Immature natural killer cell (primary cell): Measurements from ENCODE around the gene LRRC36. TPM values are rescaled to one million over a fixed set of nuclear protein-coding genes. Genes with fewer than 3 reads are reported as not detected.
A peak's percentile ranks its signal among the peaks of the same experiment; 100 is the strongest.
"Not testable (repeated sequence)": the region's sequence is repeated elsewhere in the genome, so short reads cannot be mapped to it uniquely, and the experiment has no call there.

ENCODE experiments used
- DNase-seq, 3 donors: peaks; one replicate each; pipeline ENCODE4 v3.0.0; 2022; ENCODE audit warnings: mixed read lengths in 1 of 3
- H3K27ac Mint-ChIP-seq, 6 donors: one replicate each; pipeline ENCODE4 v1.8.0; 2020; ENCODE audit warnings: mixed read lengths in 6 of 6, mild to moderate bottlenecking in 5 of 6, inconsistent platforms in 4 of 6, moderate library complexity in 3 of 6
- H3K27me3 Mint-ChIP-seq, 3 donors: one replicate each; pipeline ENCODE4 v1.8.0; 2020 to 2021; ENCODE audit warnings: low read depth in 3 of 3, mild to moderate bottlenecking in 3 of 3, mixed read lengths in 3 of 3, moderate library complexity in 3 of 3, inconsistent platforms in 1 of 3
- H3K36me3 Mint-ChIP-seq, 3 donors: one replicate each; pipeline ENCODE4 v1.8.0; 2020; ENCODE audit warnings: mixed read lengths in 3 of 3, inconsistent platforms in 2 of 3, mild to moderate bottlenecking in 2 of 3
- H3K4me1 Mint-ChIP-seq, 2 donors: one replicate each; pipeline ENCODE4 v1.8.0; 2020; ENCODE audit warnings: inconsistent platforms in 2 of 2, mild to moderate bottlenecking in 2 of 2, mixed read lengths in 2 of 2, moderate library complexity in 1 of 2
- H3K4me3 Mint-ChIP-seq, 5 donors: one replicate each; pipeline ENCODE4 v1.8.0; 2020; ENCODE audit warnings: mild to moderate bottlenecking in 5 of 5, mixed read lengths in 5 of 5, inconsistent platforms in 3 of 5, moderate library complexity in 3 of 5
- H3K9me3 Mint-ChIP-seq, 6 donors: one replicate each; pipeline ENCODE4 v1.8.0; 2020; ENCODE audit warnings: mild to moderate bottlenecking in 6 of 6, mixed read lengths in 6 of 6, inconsistent platforms in 4 of 6, moderate library complexity in 3 of 6
- polyA plus RNA-seq, 3 donors: library from polyadenylated mRNA; unstranded; fragments of 300-500 nt; fragmentation: Illumina TruSeq; gene quantifications; one replicate each; pipeline ENCODE4 v1.2.3, GENCODE V29; 2021

Gene LRRC36
- polyA plus RNA-seq, 3 donors from 2014 or later, result not detected

GRCh38 chr16:67342616-67343015 lies 16.0 kb downstream of the LRRC36 start:
- Mint-ChIP-seq H3K4me3 (no peak overlapping the region), H3K27ac (peak overlapping the region in 1 of 6 donors; percentile 7), H3K9me3 (no peaks in the 10 kb centered on the region), H3K27me3 (peaks cover 0 to 5% (median 0%) of the 10 kb centered on the region in 3 donors), H3K36me3 (no peaks in the 10 kb centered on the region), H3K4me1 (no peaks in the 10 kb centered on the region)
- no peak for DNase-seq

GRCh38 chr16:67345401-67345800 lies 18.8 kb downstream of the LRRC36 start:
- Mint-ChIP-seq H3K4me1 (no peaks in the 10 kb centered on the region), H3K36me3 (no peaks in the 10 kb centered on the region), H3K27me3 (no peaks in the 10 kb centered on the region), H3K4me3 (peak overlapping the region in 1 of 5 donors; percentile 40), H3K9me3 (no peaks in the 10 kb centered on the region), H3K27ac (no peak overlapping the region)
- DNase-seq, result no peak

- Mint-ChIP-seq H3K4me3 (no peak overlapping the region), H3K27ac (no peak overlapping the region), H3K27me3 (no peaks in the 10 kb centered on the region), H3K4me1 (no peaks in the 10 kb centered on the region), H3K36me3 (no peaks in the 10 kb centered on the region), H3K9me3 (no peaks in the 10 kb centered on the region)
- DNase-seq, result no peak
These were observed 19.7 kb downstream of the LRRC36 start for GRCh38 chr16:67346341-67346740.

GRCh38 chr16:67349172-67349571 lies 22.6 kb downstream of the LRRC36 start:
- no peaks in the 10 kb centered on the region for H3K9me3 Mint-ChIP-seq
- DNase-seq, result peak in 2 of 3 donors; percentile 7 to 8
- no peaks in the 10 kb centered on the region for H3K27me3 Mint-ChIP-seq
- no peak overlapping the region for H3K4me3 Mint-ChIP-seq
- H3K27ac Mint-ChIP-seq, result no peak overlapping the region
- no peaks in the 10 kb centered on the region for H3K4me1 Mint-ChIP-seq
- H3K36me3 Mint-ChIP-seq, result no peaks in the 10 kb centered on the region

DNA sequence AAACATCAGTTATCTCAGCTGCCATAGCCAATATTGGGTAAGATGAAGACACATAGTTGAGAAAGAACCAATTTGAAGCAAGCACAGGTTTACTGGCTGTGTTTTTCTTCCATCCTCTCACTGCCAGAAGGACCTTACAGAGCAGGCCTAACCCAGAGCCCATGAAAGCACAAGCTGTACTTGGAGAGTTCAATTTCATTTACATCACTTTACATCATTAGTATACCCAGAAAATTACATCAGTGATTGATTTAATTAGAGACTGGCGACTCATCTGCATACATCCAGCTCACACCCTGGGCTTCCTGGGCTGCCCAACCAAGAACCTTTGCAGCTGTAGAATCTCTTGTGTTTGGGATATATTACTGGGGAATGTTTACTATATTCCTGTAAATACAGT lies 23.7 kb downstream of the LRRC36 start:
- Mint-ChIP-seq H3K36me3 (no peaks in the 10 kb centered on the region), H3K4me3 (no peak overlapping the region), H3K9me3 (no peaks in the 10 kb centered on the region), H3K27ac (no peak overlapping the region), H3K27me3 (no peaks in the 10 kb centered on the region), H3K4me1 (no peaks in the 10 kb centered on the region)
- no peak for DNase-seq

DNA sequence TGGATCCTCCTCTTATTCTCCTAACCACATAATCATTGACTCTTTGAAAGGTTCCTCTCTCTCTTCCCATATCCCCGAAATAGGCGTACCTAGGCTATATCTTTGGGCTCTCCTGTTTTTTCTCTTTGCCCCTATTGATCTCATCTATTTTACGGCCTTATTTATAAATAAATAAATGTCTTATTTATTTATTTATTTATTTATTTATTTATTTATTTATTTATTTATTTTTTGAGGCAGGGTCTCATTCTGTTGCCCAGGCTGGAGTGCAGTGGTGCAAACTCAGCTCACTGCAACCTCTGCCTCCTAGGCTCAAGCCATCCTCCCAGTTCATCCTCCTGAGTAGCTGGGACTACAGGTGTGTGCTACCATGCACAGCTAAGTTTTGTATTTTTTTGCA lies 25.8 kb downstream of the LRRC36 start:
- not testable (repeated sequence) for H3K9me3 Mint-ChIP-seq, H3K36me3 Mint-ChIP-seq, H3K4me3 Mint-ChIP-seq, DNase-seq, H3K27ac Mint-ChIP-seq, H3K27me3 Mint-ChIP-seq, H3K4me1 Mint-ChIP-seq

DNA sequence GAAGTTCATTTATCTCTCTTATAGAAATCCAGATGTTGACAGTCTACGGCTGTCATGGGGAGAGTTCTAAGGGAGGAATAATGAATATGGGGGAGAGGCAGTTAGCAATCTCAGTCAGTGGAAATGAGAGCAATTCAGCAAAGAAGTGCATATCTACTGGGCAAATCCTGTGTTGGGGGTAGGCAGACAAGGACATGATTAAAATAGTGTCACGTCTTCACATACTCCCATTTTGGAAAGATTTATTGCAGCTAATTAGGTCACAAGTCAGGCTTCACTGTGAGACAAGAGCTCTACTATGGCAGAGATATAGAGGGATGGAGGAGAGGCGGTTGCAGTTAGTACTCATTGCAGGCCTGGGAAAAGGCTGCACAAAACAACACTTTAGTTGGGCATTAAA lies 29.8 kb downstream of the LRRC36 start:
- H3K27ac Mint-ChIP-seq, result no peak overlapping the region
- H3K9me3 Mint-ChIP-seq, result no peaks in the 10 kb centered on the region
- no peaks in the 10 kb centered on the region for H3K36me3 Mint-ChIP-seq
- DNase-seq, result no peak
- no peaks in the 10 kb centered on the region for H3K4me1 Mint-ChIP-seq
- H3K27me3 Mint-ChIP-seq, result peaks cover 0 to 4% (median 0%) of the 10 kb centered on the region in 3 donors
- no peak overlapping the region for H3K4me3 Mint-ChIP-seq

- no peak for DNase-seq
These were observed 30.9 kb downstream of the LRRC36 start for GRCh38 chr16:67357561-67357960.

DNA sequence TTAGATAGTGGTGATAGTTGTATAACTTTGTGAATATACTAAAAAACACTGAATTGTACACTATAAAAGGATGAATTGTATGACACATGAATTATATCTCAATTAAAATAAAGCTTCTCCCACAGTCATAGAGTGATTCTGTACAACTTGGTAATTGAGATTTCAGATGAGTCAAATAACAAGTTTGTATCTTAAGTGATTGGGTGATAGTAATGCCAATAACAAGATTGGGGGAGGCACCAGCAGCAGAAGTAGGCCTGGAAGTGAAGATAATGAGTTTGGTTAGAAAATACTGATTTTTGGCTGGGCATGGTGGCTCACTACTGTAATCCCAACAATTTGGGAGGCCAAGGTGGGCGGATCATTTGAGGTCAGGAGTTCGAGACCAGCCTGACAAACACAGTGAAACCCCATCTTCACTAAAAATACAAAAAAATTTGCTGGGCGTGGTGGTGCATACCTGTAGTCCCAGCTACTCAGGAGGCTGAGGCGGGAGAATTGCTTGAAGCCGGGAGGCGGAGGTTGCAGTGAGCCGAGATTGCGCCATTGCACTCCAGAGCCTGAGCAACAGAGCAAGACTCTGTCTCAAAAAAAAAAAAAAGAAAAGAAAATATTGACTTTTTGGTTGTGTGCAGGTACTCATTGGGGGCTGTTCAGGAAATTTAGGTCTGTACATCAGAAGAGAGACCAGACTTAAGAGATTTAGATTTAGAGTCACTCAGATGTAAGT lies 33.1 kb downstream of the LRRC36 start:
- DNase-seq, H3K36me3 Mint-ChIP-seq, H3K27ac Mint-ChIP-seq, H3K4me3 Mint-ChIP-seq, H3K4me1 Mint-ChIP-seq, H3K9me3 Mint-ChIP-seq, H3K27me3 Mint-ChIP-seq: not testable (repeated sequence)

More at GRCh38 chr16:67357561-67357960, 30.9 kb downstream of the LRRC36 start:
- Mint-ChIP-seq H3K27me3 (peaks cover 0 to 4% (median 0%) of the 10 kb centered on the region in 3 donors), H3K4me1 (no peaks in the 10 kb centered on the region), H3K9me3 (no peaks in the 10 kb centered on the region), H3K27ac (no peak overlapping the region), H3K4me3 (no peak overlapping the region), H3K36me3 (no peaks in the 10 kb centered on the region)

GRCh38 chr16:67361038-67361437 lies 34.4 kb downstream of the LRRC36 start:
- H3K4me3 Mint-ChIP-seq, result no peak overlapping the region
- peaks cover 4 to 6% of the 10 kb centered on the region in 2 donors for H3K4me1 Mint-ChIP-seq
- no peaks in the 10 kb centered on the region for H3K36me3 Mint-ChIP-seq
- no peak for DNase-seq
- H3K27ac Mint-ChIP-seq, result no peak overlapping the region
- peaks cover 0 to 2% (median 0%) of the 10 kb centered on the region in 3 donors for H3K27me3 Mint-ChIP-seq
- no peaks in the 10 kb centered on the region for H3K9me3 Mint-ChIP-seq

DNA sequence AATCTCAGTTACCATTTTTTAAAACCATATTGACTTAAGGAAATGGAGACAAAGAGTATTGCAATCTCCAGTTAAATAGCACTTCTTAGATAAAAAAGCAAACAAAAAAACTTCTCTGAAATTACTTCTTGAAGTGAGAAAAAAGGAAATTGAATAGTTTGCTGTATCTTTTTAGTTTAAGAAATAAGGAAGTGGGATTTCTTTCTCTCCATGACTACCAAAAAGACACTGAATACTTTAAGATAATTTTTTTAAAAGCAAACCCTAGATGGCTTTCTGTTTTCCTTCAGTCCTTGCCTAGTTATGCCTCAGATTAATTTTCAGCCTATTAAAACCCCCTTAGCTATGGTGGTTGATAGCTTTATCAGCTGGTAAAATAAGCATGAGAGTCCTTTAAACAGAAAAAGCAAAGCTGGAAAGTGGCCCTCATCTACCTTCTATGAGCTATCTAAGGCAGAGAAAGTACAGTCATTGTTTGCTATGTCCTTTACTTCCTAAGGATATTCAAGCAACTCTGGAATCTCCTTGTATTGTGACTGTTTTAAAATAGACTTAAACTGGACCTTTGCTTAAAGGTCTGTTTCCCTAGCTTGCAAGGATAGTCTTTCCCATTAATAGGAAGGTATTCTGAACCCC lies 38.1 kb downstream of the LRRC36 start:
- no peak for DNase-seq
- peaks cover 4 to 6% of the 10 kb centered on the region in 2 donors for H3K4me1 Mint-ChIP-seq
- H3K9me3 Mint-ChIP-seq, result no peaks in the 10 kb centered on the region
- peaks cover 0 to 2% (median 0%) of the 10 kb centered on the region in 3 donors for H3K27me3 Mint-ChIP-seq
- no peaks in the 10 kb centered on the region for H3K36me3 Mint-ChIP-seq
- no peak overlapping the region for H3K27ac Mint-ChIP-seq
- H3K4me3 Mint-ChIP-seq, result no peak overlapping the region

- H3K27ac Mint-ChIP-seq, result no peak overlapping the region
- no peaks in the 10 kb centered on the region for H3K4me1 Mint-ChIP-seq
- H3K27me3 Mint-ChIP-seq, result peaks cover 0 to 3% (median 3%) of the 10 kb centered on the region in 3 donors
- no peak overlapping the region for H3K4me3 Mint-ChIP-seq
- H3K36me3 Mint-ChIP-seq, result peaks cover 0 to 3% (median 0%) of the 10 kb centered on the region in 3 donors
- DNase-seq, result no peak
- H3K9me3 Mint-ChIP-seq, result no peaks in the 10 kb centered on the region
These were observed 44.0 kb downstream of the LRRC36 start for GRCh38 chr16:67370661-67371060.

DNA sequence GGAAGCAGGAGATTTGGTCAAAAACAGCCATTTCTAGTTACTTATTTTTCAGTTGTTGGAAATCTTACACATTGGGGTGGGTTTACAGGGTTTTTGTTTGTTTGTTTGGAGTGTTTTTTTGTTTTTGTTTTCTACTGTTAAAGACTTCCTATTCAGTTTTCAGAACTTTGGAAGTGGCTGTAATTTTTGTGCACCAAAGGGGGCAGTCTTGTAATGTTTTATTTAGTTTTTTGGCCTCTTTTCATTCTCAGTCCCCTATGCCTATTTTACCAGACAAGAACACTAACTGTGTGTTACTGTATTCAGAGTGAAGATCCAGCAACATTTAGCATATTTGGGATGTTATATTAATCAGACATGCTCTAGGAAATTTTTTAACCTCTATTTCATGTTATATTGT lies 46.0 kb downstream of the LRRC36 start:
- H3K27ac Mint-ChIP-seq, result no peak overlapping the region
- H3K27me3 Mint-ChIP-seq, result peaks cover 1 to 3% (median 3%) of the 10 kb centered on the region in 3 donors
- no peaks in the 10 kb centered on the region for H3K9me3 Mint-ChIP-seq
- H3K36me3 Mint-ChIP-seq, result peaks cover 0 to 3% (median 0%) of the 10 kb centered on the region in 3 donors
- DNase-seq, result no peak
- H3K4me3 Mint-ChIP-seq, result no peak overlapping the region
- H3K4me1 Mint-ChIP-seq, result no peaks in the 10 kb centered on the region

DNA sequence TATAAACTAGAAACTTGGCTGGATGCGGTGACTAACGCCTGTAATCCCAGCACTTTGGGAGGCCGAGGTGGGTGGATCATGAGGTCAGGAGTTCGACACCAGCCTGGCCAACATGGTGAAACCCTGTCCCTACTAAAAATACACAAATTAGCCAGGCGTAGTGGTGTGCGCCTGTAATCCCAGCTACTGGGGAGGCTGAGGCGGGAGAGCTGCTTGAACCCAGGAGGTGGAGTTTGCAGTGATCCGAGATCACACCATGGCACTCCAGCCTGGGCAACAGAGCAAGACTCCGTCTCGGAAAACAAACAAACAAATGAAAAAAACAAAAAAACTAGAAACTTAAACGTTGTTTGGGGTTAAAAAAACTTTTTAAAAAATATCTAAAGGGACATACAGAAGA lies 49.4 kb downstream of the LRRC36 start:
- not testable (repeated sequence) for H3K9me3 Mint-ChIP-seq, H3K4me3 Mint-ChIP-seq, H3K27me3 Mint-ChIP-seq, H3K4me1 Mint-ChIP-seq, H3K36me3 Mint-ChIP-seq, H3K27ac Mint-ChIP-seq, DNase-seq

DNA sequence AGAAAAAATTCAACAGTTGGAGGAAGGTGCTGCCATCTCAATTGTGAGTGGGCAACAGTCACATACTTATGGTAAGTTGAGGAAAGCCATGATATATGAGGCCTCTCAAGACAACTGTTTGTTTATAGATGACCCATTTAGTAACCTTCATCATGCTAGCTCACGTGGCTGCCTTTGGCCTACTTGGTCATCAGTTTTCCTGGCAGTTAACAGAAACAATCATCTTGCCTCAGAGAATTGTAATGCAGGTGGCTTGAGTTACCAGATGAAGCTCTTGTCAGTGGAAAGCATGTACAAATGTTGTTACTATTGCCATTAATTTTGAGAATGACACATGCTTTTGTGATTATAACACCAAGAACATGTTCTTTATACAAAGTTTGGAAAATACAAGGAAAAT lies 52.0 kb downstream of the LRRC36 start:
- Mint-ChIP-seq H3K4me1 (no peaks in the 10 kb centered on the region), H3K27ac (no peak overlapping the region), H3K27me3 (peaks cover 0 to 4% (median 0%) of the 10 kb centered on the region in 3 donors), H3K9me3 (no peaks in the 10 kb centered on the region), H3K4me3 (no peak overlapping the region), H3K36me3 (peaks cover 0 to 3% (median 0%) of the 10 kb centered on the region in 3 donors)
- DNase-seq, result no peak
